Myocyte (in vitro differentiated cells): ENCODE data around the gene FBXO38. TPM values are rescaled to one million over a fixed set of nuclear protein-coding genes. Genes with fewer than 3 reads are reported as not detected.
"Not testable (repeated sequence)": the region's sequence is repeated elsewhere in the genome, so short reads cannot be mapped to it uniquely, and the experiment has no call there.

Source experiments
- DNase-seq: peaks from one replicate; pipeline ENCODE4 v3.0.0-alpha.2; 2012; ENCODE audit warnings: low read depth
- total RNA-seq: library from RNA; depleted of rRNA; stranded (reverse); fragments of >200 nt; gene quantifications from 2 replicates; pipeline ENCODE4 v1.2.3, GENCODE V29; 2014

FBXO38 gene
- total RNA-seq, 1 donor from 2014 or later = 56.8 TPM

DNA sequence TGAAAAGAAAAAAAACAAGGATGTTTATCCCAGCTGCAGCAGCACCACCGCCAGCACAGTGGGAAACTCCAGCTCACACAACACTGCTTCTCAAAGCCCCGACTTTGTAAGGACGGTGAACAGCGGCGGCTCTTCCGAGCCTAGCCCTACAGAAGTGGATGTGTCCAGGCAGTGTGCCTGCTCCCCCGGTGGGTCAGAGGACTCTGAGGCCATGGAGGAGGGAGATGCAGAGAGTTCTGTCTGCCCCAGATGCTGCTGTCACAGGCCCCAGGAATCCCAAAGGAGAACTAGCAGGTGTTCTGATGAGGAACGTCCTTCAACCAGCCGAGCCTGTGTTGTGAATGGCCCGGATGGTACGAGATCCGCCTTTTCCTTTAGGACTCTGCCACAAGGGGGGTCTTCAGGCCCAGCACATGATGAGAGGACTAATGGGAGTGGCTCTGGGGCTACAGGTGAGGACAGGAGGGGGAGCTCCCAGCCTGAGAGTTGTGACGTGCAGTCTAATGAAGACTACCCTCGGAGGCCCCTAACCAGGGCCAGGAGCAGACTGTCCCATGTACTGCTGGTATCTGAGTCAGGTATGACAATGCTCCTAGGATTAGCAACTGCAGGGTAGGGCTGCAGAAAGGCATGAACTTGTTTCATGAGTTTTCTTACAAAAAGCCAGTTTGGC, 43.7 kb downstream of the FBXO38 start:
- DNase-seq = no peak

DNA sequence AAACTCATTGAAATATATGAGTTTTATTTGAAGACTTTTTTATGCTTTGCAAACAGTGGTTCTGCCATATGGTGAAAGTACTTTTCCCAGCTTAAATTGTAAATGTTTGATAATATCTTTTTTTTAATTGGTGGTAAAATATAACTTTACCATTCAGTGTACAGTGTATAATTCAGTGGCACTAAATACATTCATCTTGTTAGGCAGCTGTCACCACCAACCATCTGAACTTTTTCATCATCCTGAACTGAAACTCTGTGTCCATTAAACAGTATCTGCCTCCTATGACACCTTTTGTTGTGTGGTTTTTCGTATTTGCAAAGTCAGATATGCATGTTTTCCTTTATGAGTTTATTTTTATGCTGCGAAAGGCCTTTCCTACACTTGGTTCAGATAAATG, 45.1 kb downstream of the FBXO38 start:
- DNase-seq = no peak

DNA sequence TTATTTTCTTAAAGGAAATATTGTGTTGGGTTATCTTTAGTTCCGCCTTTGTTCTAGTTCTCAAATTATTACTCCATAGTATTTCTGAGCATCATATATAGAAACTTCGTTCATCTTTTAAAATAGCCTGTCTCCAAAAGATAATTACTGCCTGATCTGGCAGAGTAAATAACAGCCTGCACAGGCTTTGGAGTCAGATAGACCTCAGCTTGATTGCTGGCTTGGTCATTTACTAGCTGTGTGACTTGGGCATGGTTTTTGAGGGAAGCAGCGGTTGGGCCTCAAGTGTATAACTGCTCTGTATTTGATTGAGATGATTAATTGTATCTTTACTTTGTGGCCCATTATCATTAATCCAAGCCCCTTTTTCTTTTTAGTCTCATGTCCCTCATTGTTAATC, 50.1 kb downstream of the FBXO38 start:
- DNase-seq = no peak

DNA sequence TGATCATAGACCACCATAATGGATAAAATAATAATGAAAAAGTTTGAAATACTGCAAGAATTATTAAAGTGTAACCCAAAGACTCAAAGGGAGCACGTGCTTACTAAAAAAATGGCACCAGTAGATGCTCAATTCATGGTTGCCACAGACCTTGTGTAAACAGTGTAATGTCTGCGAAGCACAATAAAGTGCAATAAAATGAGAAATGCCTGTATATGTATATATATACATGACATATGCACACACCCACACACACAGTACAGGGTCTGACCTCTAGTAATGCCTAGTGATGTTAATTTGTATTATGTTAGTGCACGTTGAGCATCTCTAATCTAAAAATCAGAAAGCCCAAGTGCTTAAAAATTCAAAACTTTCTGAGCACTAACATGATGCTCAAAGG, 52.3 kb downstream of the FBXO38 start:
- no peak for DNase-seq

DNA sequence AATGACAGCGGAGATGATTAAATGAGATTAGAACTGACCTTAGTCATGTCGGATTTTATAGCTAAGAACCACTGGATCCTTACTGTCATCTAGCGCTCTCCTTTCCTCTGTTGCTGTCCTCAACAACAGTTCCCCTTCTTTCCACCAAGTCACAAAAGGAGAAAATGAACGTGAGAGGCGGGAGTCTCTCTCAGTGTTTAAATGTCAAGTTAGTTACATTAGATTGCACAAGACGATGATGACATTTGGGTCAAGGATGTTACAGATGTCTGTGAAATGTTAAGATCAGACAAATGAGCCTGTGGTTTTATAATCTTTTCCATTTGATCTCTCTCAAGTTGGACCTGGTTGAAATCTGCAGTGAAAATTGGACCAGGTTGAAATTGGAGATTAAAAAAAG, 53.5 kb downstream of the FBXO38 start:
- DNase-seq = no peak

DNA sequence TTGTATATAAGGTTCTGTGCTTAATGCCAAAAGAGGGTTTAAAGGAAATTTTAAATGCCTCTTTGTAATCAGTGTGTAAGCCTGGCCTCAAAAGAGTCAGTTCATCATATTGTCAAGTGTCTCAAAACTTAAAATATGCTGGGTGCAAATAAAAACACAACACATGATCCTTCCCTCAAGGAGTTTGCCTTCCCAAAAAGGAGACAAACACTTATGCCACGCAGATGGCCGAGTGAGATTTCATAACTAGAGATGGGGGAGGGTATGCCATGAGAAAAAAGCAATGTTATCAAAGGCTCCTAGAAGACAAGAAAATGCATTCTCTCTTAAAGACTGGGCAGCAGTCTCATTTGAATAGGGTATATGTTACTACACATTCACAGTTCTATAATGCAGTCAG, 55.2 kb downstream of the FBXO38 start:
- DNase-seq = no peak

DNA sequence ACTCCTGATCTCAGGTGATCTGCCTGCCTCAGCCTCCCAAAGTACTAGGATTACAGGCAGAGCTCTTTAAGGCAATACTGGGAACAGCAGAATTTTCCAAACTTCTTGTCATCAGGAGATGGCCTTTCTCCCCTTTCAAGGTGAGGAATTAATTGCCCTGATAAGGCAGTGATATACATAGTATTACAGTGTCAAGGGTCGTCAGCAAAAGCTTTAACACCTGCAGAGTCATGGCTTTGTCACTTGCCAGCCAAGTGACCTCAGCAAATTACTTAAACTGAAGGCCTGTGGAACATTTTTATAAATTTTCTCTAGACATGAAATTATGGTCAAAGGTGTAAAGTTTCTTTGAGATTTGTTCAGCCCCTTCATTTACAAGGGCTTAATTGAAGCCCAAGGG, 59.5 kb downstream of the FBXO38 start:
- DNase-seq = no peak

DNA sequence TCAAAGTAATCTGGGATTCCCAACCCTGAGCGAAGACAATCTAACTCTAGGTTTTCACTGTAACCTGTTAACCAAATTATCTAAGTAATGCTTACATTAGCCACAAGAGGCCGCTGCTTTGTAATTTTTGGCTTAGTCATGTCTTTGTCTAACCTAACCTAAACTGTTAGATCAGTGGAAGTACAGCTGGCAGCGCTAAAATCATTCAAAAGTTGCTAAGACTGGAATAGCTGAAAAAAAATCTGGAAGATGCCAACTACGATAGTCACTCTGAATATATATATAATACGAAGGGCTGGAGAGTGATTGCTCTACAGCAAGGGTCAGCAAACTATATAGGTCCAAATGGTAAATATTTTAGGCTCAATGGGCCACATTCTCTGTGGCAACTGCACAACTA, 60.2 kb downstream of the FBXO38 start:
- peak; percentile 84 for DNase-seq

DNA sequence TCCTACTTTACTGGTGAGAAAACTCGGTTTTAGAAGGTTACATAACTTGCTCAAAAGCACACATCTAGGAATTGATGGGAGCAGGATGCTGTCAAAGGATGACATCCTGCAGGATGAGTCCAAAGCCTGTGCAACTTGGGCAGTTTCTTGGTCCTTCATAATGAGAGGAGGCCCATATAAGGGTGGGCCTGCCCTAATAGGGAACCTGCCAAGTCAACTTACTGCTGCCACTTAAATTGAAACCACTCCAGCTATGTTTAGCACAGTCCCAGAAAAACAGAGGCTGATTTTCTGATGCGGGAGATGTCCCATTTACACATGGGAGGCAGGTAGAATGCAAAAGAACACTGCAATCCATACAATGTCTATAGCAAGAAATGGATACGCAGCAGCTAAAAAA, 61.8 kb downstream of the FBXO38 start:
- DNase-seq = no peak

DNA sequence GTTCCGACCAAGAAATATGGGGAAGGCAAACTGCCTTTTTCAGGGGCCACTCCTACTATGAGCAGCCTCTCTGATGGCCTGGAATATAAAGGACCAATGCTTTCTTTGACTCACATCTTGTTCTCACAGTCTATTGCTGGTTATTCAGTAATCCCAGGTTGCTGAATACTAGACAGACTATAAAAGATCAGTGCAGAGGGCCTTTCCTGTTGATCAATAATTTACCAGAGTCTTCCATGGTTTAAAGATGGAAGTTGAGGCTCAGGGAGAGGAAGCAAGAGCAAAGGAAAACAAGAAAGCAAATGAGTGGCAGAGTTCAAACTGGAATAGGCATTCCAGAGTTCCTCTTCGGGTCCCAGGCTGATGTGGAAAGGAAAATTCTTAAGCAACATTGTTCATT, 62.9 kb downstream of the FBXO38 start:
- no peak for DNase-seq

DNA sequence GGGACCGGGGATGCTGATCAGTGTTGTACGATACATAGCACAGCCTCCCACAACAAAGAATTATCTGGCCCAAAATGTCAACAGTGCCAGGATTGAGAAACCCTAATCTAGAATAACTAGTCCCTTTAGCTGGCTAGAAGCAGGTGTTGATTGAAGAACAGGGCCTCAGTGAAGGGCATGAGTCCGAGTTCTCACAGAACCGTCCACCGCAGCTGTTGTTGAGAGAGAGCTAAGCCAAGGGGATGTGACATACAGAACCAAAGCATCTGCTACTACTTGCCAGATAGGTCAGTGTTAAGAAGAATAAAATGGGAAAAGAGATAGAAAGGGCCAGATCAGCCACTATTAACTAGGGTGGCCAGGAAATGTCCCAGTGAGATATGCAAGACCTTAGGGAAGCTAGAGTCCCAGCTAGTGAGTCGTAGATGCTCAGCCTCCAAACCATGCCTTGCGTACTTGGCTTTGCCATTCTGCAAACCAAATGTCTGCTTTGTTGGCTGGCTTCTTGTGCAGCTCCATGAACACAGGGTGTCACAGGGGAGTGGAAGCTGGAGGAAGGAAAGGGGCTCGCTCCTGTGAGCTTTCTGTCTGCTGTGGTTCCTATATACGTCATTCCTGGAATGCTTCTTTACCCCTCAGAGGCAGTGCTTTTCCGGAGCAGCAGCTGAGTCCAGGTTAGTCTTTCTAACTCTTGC, 68.9 kb downstream of the FBXO38 start:
- DNase-seq = peak; percentile 76

DNA sequence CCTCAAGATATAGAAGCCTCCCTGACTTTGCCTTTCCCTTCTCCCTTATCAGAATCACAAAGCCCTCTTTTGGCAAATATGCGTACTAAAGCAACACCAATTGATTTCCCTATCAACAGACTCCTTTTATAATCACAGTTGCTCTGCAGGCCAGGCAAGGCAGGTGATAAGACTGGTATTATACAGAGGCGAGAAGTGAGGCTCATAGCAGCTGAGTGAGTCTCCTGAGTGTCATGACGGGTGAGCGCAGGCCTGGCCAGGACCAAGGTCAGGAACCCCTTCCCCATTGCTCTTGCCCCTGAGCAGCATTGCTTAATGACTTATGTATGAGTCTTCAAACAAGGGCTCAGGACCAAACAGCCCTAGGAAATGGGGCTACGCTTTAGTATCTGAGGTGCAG, 70.8 kb downstream of the FBXO38 start:
- DNase-seq = no peak

DNA sequence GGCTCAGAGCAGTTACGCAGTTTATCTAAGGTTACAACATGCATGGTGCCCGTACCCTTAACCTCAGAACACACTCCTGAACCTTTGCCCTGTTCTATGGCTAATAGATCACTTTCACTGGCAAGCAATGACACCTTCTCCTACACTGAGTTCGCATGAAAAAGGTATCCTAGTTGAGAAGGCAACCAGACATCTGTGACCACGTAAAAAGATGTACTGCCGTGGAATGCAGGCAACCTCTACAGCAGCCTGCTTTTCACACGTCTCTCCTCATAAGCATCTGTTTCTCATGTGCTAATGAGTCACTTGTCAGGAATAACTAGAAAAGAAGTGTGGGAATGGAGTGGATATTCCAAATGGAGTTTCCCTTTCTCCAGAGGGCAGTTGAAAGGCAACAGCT, 71.4 kb downstream of the FBXO38 start:
- DNase-seq = peak; percentile 85

DNA sequence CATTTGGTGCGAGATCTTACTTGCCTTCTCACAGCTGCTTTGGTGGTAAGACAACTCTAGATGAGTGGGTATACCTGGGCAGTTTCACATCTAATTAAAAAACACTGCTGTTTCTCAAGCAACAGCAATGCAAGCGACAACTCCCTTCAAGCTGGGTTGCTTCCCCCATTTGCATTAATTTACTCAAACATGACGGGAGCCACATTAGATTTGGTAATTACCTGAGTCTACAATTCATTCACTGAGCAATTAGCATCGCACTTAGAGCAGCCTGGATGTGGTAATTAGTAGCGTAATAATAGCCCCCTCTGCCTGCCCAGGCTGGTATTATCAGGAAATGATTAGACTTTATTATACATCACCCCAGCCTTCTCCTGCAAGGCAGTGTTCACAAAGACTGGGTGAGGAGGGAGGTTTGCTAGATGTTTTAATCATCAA, 73.4 kb downstream of the FBXO38 start:
- no peak for DNase-seq

DNA sequence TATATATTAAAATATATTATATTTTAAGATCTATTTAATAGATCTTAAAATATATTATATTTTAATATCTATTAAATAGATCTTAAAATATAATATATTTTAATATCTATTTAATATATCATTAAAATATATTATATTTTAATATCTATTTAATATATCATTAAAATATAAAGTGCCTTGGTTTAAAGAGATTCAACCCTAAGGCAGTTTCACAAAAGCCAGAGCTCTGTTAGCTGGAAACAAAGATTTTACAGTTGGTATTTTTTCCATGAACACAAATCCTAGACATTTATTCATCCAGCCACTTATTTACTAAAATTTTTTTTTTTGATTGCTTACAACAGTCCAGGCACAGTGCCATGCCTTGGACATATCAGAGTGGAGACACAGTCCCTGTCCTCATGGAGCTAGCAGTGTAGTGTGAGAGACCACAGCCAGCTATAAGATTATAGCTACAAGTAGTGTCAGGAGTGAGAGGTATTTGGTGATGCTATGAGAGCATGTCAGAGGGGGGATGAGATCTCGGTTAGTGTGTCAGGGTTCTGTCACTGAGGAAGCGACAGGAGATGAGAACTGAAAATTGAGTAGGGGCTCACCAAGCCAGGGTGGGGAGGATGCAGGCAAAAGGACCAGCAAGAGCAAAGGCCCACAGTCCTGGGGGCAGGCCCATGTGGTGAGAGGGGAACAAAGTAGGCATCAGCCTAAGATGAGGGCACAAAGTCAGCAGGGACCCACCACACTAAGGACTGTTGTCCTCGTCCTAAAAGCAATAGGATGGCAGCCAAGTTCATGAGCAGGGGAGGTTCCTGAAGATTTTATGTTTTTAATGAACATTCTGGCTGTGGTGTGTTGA, 74.5 kb downstream of the FBXO38 start:
- DNase-seq = no peak

DNA sequence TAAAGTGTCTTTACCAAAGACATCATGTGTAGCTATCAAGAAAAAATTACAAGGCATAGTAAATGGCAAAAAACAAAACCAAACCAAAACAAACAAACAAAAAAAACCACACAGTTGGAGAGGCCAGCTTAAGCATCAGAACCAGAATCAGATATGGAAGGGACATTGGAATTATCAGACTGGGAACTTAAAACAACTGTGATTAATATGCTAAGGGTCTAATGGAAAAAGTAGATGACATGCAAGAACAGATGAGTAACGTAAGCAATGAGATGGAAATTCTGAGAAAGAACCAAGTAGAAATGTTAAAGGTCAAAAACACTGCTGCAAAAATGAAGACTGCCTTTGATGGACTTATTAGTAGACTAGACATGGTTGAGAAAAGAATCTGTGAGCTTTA, 75.9 kb downstream of the FBXO38 start:
- no peak for DNase-seq

DNA sequence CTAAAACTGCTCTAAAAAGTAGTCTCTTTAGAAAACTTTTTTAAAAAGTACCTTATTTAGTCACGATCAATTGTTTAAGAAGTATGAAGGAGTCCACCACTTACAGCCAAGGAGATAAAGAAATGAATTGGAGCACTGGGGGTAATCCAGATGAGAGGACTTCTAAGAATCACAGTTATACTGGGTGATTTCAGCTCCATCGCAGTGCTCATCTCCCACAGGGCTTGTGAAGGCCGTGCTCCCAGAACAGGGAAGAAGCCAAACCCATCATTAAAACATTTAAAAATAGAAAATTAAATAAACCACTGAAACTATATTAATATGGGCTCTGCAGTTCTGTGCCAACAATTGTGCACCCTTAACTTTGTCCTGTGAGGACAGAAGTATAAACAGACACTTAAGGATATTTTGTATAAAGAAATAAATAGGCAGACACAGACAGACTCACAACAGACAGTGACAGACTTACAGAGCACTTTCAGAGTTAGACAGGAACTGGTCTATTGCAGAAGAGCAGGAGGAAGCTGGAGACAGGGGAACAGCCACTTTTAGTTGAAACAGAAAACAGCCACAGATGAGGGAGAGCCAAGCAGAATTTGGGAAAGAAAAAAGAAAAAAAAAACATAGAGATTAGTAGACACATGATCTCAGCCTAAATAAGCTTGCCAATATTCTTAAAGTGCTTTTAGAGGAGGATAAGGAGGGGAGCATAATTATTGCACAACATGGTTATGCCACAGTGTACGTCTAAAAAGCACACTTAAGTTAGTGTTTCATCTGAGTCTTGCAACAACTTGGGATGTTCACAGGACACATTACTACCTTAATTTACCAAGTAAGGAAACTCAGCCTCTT, 81.8 kb downstream of the FBXO38 start:
- no peak for DNase-seq

DNA sequence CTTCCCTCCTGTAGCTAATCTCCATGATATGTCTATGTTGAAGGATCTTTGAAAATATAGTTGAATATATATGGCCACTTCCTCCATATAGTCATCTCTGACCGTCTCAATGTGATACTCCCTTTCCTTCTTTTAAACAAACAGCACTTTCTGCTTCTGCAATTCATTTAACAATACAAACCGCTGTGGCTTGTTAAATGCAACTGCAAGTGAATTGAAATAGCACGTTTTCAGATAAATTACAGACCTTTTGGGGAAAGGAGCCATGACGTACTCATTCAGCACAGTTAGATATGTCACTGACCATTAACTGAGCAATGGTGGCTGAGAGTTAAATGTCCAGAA, 82.5 kb downstream of the FBXO38 start:
- no peak for DNase-seq

DNA sequence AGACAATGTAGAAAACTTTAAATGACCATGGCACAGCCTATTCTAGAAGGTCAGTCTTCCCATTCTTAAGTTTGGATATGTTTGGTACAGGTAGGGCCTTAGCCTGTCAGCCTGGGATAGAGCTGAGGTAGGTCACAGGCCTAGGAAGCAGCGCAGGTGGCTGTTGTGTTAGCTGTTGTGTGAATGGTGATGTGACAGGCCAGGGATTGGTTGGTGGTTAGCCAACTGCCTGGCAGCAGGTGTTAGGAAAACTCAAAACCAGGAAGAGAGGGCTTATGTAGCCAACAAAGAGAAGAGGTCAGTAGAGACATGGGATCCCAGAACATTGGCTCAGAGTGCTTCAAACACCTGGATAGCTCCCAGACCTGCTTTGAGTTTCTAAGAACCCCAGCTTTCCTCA, 84.2 kb downstream of the FBXO38 start:
- DNase-seq = no peak

DNA sequence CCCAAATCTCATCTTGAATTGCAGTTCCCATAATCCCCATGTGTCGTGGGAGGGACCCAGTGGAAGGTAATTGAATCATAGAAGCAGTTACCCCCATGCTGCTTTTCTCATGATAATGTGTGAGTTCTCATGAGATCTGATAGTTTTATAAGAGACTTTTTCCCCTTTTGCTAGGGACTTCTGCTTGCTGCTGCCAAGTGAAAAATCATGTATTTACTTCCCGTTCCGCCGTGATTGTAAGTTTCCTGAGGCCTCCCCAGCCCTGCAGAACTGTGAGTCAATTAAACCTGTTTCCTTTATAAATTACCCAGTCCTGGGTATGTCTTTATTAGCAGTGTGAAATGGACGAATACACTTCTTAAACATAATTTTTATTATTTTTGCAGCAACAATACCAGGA, 85.0 kb downstream of the FBXO38 start:
- DNase-seq = not testable (repeated sequence)

DNA sequence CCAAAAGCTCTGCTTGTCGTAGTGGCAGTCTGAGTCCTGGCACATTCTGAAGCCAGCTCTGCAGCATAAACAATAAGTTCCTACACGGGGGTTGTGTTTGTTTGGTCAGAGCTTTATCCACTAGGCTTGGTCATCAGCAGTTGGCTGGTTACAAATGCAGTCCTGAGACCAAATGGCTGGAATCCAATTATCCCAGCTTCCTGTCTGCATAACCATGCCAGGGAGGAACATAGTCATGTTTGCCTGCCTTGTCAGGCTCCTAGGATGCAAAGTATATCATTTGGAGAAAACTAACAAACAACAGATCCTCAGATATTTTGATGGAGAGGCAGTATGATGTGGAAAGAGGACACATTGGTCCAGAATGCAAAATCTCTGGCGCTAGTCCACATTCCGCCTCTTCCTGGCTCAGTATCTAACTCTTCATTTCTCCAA, 85.8 kb downstream of the FBXO38 start:
- peak; percentile 71 for DNase-seq
